ENCODE results near the gene SPTBN5. TPM values are rescaled to one million over a fixed set of nuclear protein-coding genes. Genes with fewer than 3 reads are reported as not detected.

Gene SPTBN5
- total RNA-seq, 3 donors from 2014 or later (not counting 1 experiment from before 2014, with no cell fraction given) = 4.1 to 6.0 (median 5.2) TPM

DNA sequence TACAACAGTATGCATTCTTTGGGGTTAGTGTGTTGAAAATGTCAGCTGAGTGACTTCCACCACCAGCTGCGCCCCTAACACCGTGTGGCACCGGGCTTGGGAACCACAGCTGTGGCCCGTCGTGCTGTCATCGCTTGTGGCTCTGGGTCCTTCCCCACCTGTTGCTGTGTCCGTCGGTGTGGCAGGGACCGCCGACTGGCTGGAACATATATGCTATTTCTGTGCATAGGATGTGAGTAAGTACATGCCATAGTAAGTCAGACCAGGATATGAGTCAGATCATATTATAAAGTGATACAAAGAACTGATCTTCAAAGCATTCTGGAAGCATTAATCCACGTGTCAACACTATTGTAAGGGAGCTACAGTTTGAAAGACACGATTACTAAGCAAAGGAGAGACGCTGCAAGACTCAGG is 46.6 kb upstream of the SPTBN5 start:
- no peaks in the 10 kb centered on the region for H3K36me3 Mint-ChIP-seq
- H3K4me1 Mint-ChIP-seq = peaks cover 27 to 37% of the 10 kb centered on the region in 2 donors
- peak in 1 of 2 donors; percentile 46 for DNase-seq
- Histone ChIP-seq H3K4me1 (ENCODE audit: control insufficient read depth, insufficient read depth, low read length) (peaks cover 28% of the 10 kb centered on the region), H3K27ac (ENCODE audit: low read length) (no peak overlapping the region), H3K9me3 (ENCODE audit: control insufficient read depth, insufficient read depth, low read length) (no peaks in the 10 kb centered on the region), H3K4me3 (ENCODE audit: low read length) (no peak overlapping the region), H3K36me3 (ENCODE audit: control insufficient read depth, insufficient read depth, low read length) (peaks cover 5% of the 10 kb centered on the region), H3K27me3 (ENCODE audit: control insufficient read depth, insufficient read depth, low read length) (no peaks in the 10 kb centered on the region)
- 73% methylated on average over 13 of the region's 13 CpGs for WGBS (ENCODE audit: insufficient coverage)
- no peaks in the 10 kb centered on the region for H3K27me3 Mint-ChIP-seq (ENCODE audit: low read depth in 2 of 2)
- H3K9me3 Mint-ChIP-seq = no peaks in the 10 kb centered on the region
- no peak for TF ChIP-seq CTCF (IDR thresholded peaks at IDR 0.05)
- H3K27ac Mint-ChIP-seq = peak overlapping the region; percentile 52 to 74
- ATAC-seq = peak in 2 of 3 donors; percentile 9 to 35
- intact Hi-C loops (cut with micrococcal nuclease) = no loop called here
- H3K4me3 Mint-ChIP-seq = no peak overlapping the region

DNA sequence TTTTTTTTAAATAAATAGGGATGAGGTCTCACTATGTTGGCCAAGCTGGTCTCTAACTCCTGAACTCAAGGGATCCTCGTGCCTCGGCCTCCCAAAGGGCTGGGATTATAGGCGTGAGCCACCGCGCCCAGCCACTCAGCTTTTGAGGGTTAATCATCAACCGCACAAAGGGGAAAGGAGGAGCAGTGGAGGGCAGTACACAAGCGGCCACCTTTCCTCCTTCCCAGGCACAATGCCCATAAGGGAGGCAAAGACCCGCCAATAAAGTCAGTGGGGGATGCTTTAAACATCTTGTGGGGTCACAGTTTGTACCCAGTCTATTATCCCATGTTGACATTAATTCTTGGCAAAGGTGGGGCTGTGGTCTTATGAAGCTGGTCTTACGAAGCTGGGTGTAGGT is 46.1 kb upstream of the SPTBN5 start:
- Mint-ChIP-seq H3K36me3 (no peaks in the 10 kb centered on the region), H3K4me3 (no peak overlapping the region), H3K27ac (peak overlapping the region; percentile 52 to 74), H3K27me3 (ENCODE audit: low read depth in 2 of 2) (no peaks in the 10 kb centered on the region), H3K4me1 (peaks cover 31 to 41% of the 10 kb centered on the region in 2 donors), H3K9me3 (no peaks in the 10 kb centered on the region)
- peaks cover 33% of the 10 kb centered on the region for H3K4me1 ChIP-seq (ENCODE audit: control insufficient read depth, insufficient read depth, low read length)
- ATAC-seq (no peak), DNase-seq (no peak)
- H3K36me3 ChIP-seq (ENCODE audit: control insufficient read depth, insufficient read depth, low read length) = peaks cover 5% of the 10 kb centered on the region
- no peaks in the 10 kb centered on the region for H3K27me3 ChIP-seq (ENCODE audit: control insufficient read depth, insufficient read depth, low read length)
- no peak for TF ChIP-seq CTCF (IDR thresholded peaks at IDR 0.05)
- no peak overlapping the region for H3K4me3 ChIP-seq (ENCODE audit: low read length)
- 90% methylated on average over 8 of the region's 9 CpGs for WGBS (ENCODE audit: insufficient coverage)
- intact Hi-C loops (cut with micrococcal nuclease) = no loop called here
- H3K27ac ChIP-seq (ENCODE audit: low read length) = no peak overlapping the region
- no peaks in the 10 kb centered on the region for H3K9me3 ChIP-seq (ENCODE audit: control insufficient read depth, insufficient read depth, low read length)

DNA sequence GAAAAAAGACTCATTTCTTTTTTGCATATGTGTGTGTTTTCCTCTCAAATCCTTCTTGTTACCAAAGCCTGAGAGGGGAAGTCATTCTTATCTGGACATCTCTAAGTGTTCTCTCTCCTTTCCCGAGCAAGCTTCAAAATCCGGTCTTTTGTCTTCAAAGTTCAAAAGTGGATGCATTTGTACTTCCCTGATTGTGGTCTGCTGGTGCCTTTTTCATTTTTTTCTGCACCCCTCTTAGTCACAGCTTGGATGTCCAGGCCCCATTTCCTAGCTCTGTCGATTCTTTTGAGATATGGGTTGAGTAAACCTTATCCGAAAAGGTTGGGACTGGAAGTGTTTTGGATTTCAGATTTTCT is 43.7 kb upstream of the SPTBN5 start:
- ATAC-seq = no peak
- Histone ChIP-seq H3K9me3 (ENCODE audit: control insufficient read depth, insufficient read depth, low read length) (no peaks in the 10 kb centered on the region), H3K4me1 (ENCODE audit: control insufficient read depth, insufficient read depth, low read length) (peaks cover 50% of the 10 kb centered on the region), H3K27me3 (ENCODE audit: control insufficient read depth, insufficient read depth, low read length) (no peaks in the 10 kb centered on the region), H3K36me3 (ENCODE audit: control insufficient read depth, insufficient read depth, low read length) (peaks cover 5% of the 10 kb centered on the region), H3K27ac (ENCODE audit: low read length) (peak overlapping the region; percentile 96), H3K4me3 (ENCODE audit: low read length) (no peak overlapping the region)
- intact Hi-C loops (cut with micrococcal nuclease) = loop anchor here (1.0 to 2.0 kb wide), 3 partner anchors 35 to 163 kb away; partner anchors contain the start of genes EHD4, MAPKBP1 and SPTBN5
- no peak for DNase-seq
- H3K4me3 Mint-ChIP-seq = peak overlapping the region; percentile 66
- H3K27me3 Mint-ChIP-seq (ENCODE audit: low read depth in 2 of 2) = no peaks in the 10 kb centered on the region
- WGBS (ENCODE audit: insufficient coverage) = 24% methylated on average over 2 of the region's 4 CpGs
- TF ChIP-seq CTCF (IDR thresholded peaks at IDR 0.05) = peak; percentile 7
- no peaks in the 10 kb centered on the region for H3K36me3 Mint-ChIP-seq
- H3K4me1 Mint-ChIP-seq = peaks cover 40 to 45% of the 10 kb centered on the region in 2 donors
- peak overlapping the region; percentile 93 to 94 for H3K27ac Mint-ChIP-seq
- H3K9me3 Mint-ChIP-seq = no peaks in the 10 kb centered on the region
